ENCODE data around the gene AURKA. TPM values are rescaled to one million over a fixed set of nuclear protein-coding genes. Genes with fewer than 3 reads are reported as not detected.
"Not testable (repeated sequence)": the region's sequence is repeated elsewhere in the genome, so short reads cannot be mapped to it uniquely, and the experiment has no call there.

Gene AURKA
- total and polyA plus RNA-seq, 8 donors = 3.7 to 28.8 (median 17.2) TPM

DNA sequence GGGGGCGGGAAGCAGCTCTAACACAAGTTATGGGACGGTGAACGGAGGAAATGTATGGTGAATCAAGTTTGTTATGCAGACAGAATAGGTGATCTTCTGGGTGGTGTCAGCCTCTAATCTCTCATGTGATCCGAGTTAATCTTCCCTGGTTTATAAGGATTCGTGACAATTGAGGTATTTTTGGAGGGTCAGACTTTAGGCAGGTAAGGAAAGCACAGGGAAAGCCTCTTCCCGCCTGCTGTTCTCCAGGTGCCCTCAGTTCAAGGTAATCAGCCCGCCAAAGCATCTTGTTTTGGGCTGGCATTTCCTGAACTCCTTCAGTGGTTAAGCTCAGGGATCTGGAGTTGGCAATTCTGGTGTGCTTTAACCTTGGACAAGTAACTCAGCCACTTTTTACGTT, 1.6 kb upstream of the AURKA start:
- DNase-seq (no peak), ATAC-seq (no peak)
- intact Hi-C loops (cut with DNase I) = loop anchor here in 1 of 2 donors (10.0 kb wide), 1 partner anchor 61 kb away; no protein-coding TSS in a partner anchor
- no peaks in the 10 kb centered on the region for H3K9me3 ChIP-seq
- H3K27ac ChIP-seq = no peak overlapping the region
- no peaks in the 10 kb centered on the region for H3K27me3 ChIP-seq
- H3K36me3 ChIP-seq = peaks cover 0 to 36% of the 10 kb centered on the region in 2 donors
- H3K4me3 ChIP-seq = peak overlapping the region in 1 of 2 donors; percentile 87
- H3K4me1 ChIP-seq = peaks cover 14 to 32% of the 10 kb centered on the region in 2 donors
- TF ChIP-seq, protein P1, sequence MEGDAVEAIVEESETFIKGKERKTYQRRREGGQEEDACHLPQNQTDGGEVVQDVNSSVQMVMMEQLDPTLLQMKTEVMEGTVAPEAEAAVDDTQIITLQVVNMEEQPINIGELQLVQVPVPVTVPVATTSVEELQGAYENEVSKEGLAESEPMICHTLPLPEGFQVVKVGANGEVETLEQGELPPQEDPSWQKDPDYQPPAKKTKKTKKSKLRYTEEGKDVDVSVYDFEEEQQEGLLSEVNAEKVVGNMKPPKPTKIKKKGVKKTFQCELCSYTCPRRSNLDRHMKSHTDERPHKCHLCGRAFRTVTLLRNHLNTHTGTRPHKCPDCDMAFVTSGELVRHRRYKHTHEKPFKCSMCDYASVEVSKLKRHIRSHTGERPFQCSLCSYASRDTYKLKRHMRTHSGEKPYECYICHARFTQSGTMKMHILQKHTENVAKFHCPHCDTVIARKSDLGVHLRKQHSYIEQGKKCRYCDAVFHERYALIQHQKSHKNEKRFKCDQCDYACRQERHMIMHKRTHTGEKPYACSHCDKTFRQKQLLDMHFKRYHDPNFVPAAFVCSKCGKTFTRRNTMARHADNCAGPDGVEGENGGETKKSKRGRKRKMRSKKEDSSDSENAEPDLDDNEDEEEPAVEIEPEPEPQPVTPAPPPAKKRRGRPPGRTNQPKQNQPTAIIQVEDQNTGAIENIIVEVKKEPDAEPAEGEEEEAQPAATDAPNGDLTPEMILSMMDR (IDR thresholded peaks at IDR 0.05) = no peak

- intact Hi-C loops (cut with DNase I) = loop anchor here in 1 of 2 donors (10.0 kb wide), 1 partner anchor 62 kb away; no protein-coding TSS in a partner anchor
- peaks cover 0 to 34% of the 10 kb centered on the region in 2 donors for H3K36me3 ChIP-seq
- H3K4me3 ChIP-seq = peak overlapping the region; percentile 78 to 87
- H3K27me3 ChIP-seq = no peaks in the 10 kb centered on the region
- peak overlapping the region; percentile 91 to 96 for H3K27ac ChIP-seq
- peaks cover 14 to 32% of the 10 kb centered on the region in 2 donors for H3K4me1 ChIP-seq
- no peaks in the 10 kb centered on the region for H3K9me3 ChIP-seq
- ATAC-seq = peak; percentile 2
- TF ChIP-seq, protein P1 (IDR thresholded peaks at IDR 0.05) = no peak
- no peak for DNase-seq
Measured at GRCh38 chr20:56392881-56393482, 967 bp upstream of the AURKA start.

- Histone ChIP-seq H3K27ac (peak overlapping the region; percentile 91 to 96), H3K4me3 (peak overlapping the region; percentile 78 to 87), H3K27me3 (no peaks in the 10 kb centered on the region), H3K4me1 (peaks cover 14 to 32% of the 10 kb centered on the region in 2 donors), H3K36me3 (peaks cover 0 to 21% of the 10 kb centered on the region in 2 donors), H3K9me3 (no peaks in the 10 kb centered on the region)
- DNase-seq = no peak
- TF ChIP-seq, protein P1 (IDR thresholded peaks at IDR 0.05) = no peak
- peak; percentile 47 for ATAC-seq
- intact Hi-C loops (cut with DNase I) = loop anchor here in 1 of 2 donors (10.0 kb wide), 1 partner anchor 63 kb away; no protein-coding TSS in a partner anchor
Measured at GRCh38 chr20:56391596-56392131, 351 bp downstream of the AURKA start.

- H3K27ac ChIP-seq = no peak overlapping the region
- TF ChIP-seq, protein P1 (IDR thresholded peaks at IDR 0.05) = no peak
- no peaks in the 10 kb centered on the region for H3K27me3 ChIP-seq
- H3K36me3 ChIP-seq = peaks cover 0 to 19% of the 10 kb centered on the region in 2 donors
- ATAC-seq (no peak), DNase-seq (no peak)
- intact Hi-C loops (cut with DNase I) = loop anchor here in 1 of 2 donors (10.0 kb wide), 1 partner anchor 64 kb away; no protein-coding TSS in a partner anchor
- H3K4me1 ChIP-seq = peaks cover 14 to 32% of the 10 kb centered on the region in 2 donors
- H3K9me3 ChIP-seq = no peaks in the 10 kb centered on the region
- H3K4me3 ChIP-seq = peak overlapping the region; percentile 78 to 87
Measured at GRCh38 chr20:56391037-56391436, 978 bp downstream of the AURKA start.

DNA sequence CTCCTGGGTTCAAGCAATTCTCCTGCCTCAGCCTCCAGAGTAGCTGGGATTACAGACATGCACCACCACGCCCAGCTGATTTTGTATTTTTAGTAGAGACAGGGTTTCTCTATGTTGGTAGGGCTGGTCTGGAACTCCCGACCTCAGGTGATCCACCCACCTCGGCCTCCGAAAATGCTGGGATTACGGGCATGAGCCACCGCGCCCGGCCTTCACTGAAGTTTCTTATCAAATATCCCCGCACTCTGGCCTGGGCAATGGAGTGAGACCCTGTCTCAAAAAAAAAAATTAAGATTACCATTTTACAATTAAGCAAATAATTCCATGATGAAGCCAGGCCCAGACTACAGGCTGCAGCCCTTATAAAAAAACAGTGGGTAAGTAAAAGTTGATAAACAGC, 1.6 kb downstream of the AURKA start:
- not testable (repeated sequence) for H3K27ac ChIP-seq, DNase-seq, H3K27me3 ChIP-seq, H3K9me3 ChIP-seq, H3K4me3 ChIP-seq, ATAC-seq
- intact Hi-C loops (cut with DNase I) = loop anchor here in 1 of 2 donors (10.0 kb wide), 1 partner anchor 64 kb away; no protein-coding TSS in a partner anchor
- H3K36me3 ChIP-seq = peaks cover 0 to 19% of the 10 kb centered on the region in 2 donors
- H3K4me1 ChIP-seq = peaks cover 14 to 32% of the 10 kb centered on the region in 2 donors

Data from left lung (tissue), 10 donors.